ENCODE results near the gene KDM4C. TPM values are rescaled to one million over a fixed set of nuclear protein-coding genes. Genes with fewer than 3 reads are reported as not detected.

KDM4C gene
- total and polyA plus RNA-seq, 4 donors: 9.5 to 54.4 (median 28.3) TPM

- Histone ChIP-seq H3K36me3 (ENCODE audit: control insufficient read depth in 1 of 2, insufficient read depth in 2 of 2, low read length in 1 of 2) (peaks cover 1 to 3% of the 10 kb centered on the region in 2 donors), H3K27me3 (ENCODE audit: control insufficient read depth in 1 of 2, insufficient read depth in 2 of 2, low read length in 1 of 2) (no peaks in the 10 kb centered on the region), H3K4me3 (ENCODE audit: low read length in 2 of 2) (no peak overlapping the region), H3K9me3 (ENCODE audit: control insufficient read depth, low read length) (no peaks in the 10 kb centered on the region), H3K27ac (ENCODE audit: low read depth in 1 of 2, low read length in 2 of 2) (no peak overlapping the region), H3K4me1 (ENCODE audit: control insufficient read depth in 1 of 2, insufficient read depth in 2 of 2, low read length in 2 of 2) (peaks cover 0 to 3% of the 10 kb centered on the region in 2 donors)
- intact Hi-C loops (cut with DNase I): no loop called here
- ATAC-seq (ENCODE audit: low FRiP score): no peak
- no peak for DNase-seq
These were observed 298.5 kb downstream of the KDM4C start for GRCh38 chr9:7056254-7056653.

GRCh38 chr9:7058473-7058872 is 300.7 kb downstream of the KDM4C start:
- Histone ChIP-seq H3K27ac (ENCODE audit: low read depth in 1 of 2, low read length in 2 of 2) (no peak overlapping the region), H3K9me3 (ENCODE audit: control insufficient read depth, low read length) (no peaks in the 10 kb centered on the region), H3K4me1 (ENCODE audit: control insufficient read depth in 1 of 2, insufficient read depth in 2 of 2, low read length in 2 of 2) (peaks cover 0 to 3% of the 10 kb centered on the region in 2 donors), H3K27me3 (ENCODE audit: control insufficient read depth in 1 of 2, insufficient read depth in 2 of 2, low read length in 1 of 2) (no peaks in the 10 kb centered on the region), H3K36me3 (ENCODE audit: control insufficient read depth in 1 of 2, insufficient read depth in 2 of 2, low read length in 1 of 2) (peaks cover 0 to 6% of the 10 kb centered on the region in 2 donors), H3K4me3 (ENCODE audit: low read length in 2 of 2) (no peak overlapping the region)
- ATAC-seq (ENCODE audit: low FRiP score) (no peak), DNase-seq (no peak)
- WGBS, 2 donors: 67 to 70% methylated on average over 3 of the region's 3 CpGs
- intact Hi-C loops (cut with DNase I): no loop called here

- no peaks in the 10 kb centered on the region for H3K9me3 ChIP-seq (ENCODE audit: control insufficient read depth, low read length)
- no peak overlapping the region for H3K4me3 ChIP-seq (ENCODE audit: low read length in 2 of 2)
- H3K4me1 ChIP-seq (ENCODE audit: control insufficient read depth in 1 of 2, insufficient read depth in 2 of 2, low read length in 2 of 2): no peaks in the 10 kb centered on the region
- H3K36me3 ChIP-seq (ENCODE audit: control insufficient read depth in 1 of 2, insufficient read depth in 2 of 2, low read length in 1 of 2): peaks cover 0 to 2% of the 10 kb centered on the region in 2 donors
- H3K27me3 ChIP-seq (ENCODE audit: control insufficient read depth in 1 of 2, insufficient read depth in 2 of 2, low read length in 1 of 2): no peaks in the 10 kb centered on the region
- ATAC-seq (ENCODE audit: low FRiP score): no peak
- no peak for DNase-seq
- intact Hi-C loops (cut with DNase I): no loop called here
- H3K27ac ChIP-seq (ENCODE audit: low read depth in 1 of 2, low read length in 2 of 2): no peak overlapping the region
- WGBS, 2 donors: 73 to 85% methylated on average over 4 of the region's 4 CpGs
These were observed 309.4 kb downstream of the KDM4C start for GRCh38 chr9:7067169-7067568.

GRCh38 chr9:7071916-7072315 is 314.1 kb downstream of the KDM4C start:
- Histone ChIP-seq H3K36me3 (ENCODE audit: control insufficient read depth in 1 of 2, insufficient read depth in 2 of 2, low read length in 1 of 2) (peaks cover 2 to 5% of the 10 kb centered on the region in 2 donors), H3K27me3 (ENCODE audit: control insufficient read depth in 1 of 2, insufficient read depth in 2 of 2, low read length in 1 of 2) (no peaks in the 10 kb centered on the region), H3K4me3 (ENCODE audit: low read length in 2 of 2) (no peak overlapping the region), H3K4me1 (ENCODE audit: control insufficient read depth in 1 of 2, insufficient read depth in 2 of 2, low read length in 2 of 2) (peaks cover 0 to 1% of the 10 kb centered on the region in 2 donors), H3K27ac (ENCODE audit: low read depth in 1 of 2, low read length in 2 of 2) (no peak overlapping the region), H3K9me3 (ENCODE audit: control insufficient read depth, low read length) (no peaks in the 10 kb centered on the region)
- no peak for DNase-seq
- 75 to 82% methylated on average over 1 of the region's 1 CpG for WGBS, 2 donors
- ATAC-seq (ENCODE audit: low FRiP score): no peak
- intact Hi-C loops (cut with DNase I): no loop called here

- WGBS, 2 donors: 90 to 95% methylated on average over 2 of the region's 2 CpGs
- intact Hi-C loops (cut with DNase I): no loop called here
- Histone ChIP-seq H3K36me3 (ENCODE audit: control insufficient read depth in 1 of 2, insufficient read depth in 2 of 2, low read length in 1 of 2) (peaks cover 5% of the 10 kb centered on the region in 2 donors), H3K9me3 (ENCODE audit: control insufficient read depth, low read length) (no peaks in the 10 kb centered on the region), H3K4me3 (ENCODE audit: low read length in 2 of 2) (no peak overlapping the region), H3K4me1 (ENCODE audit: control insufficient read depth in 1 of 2, insufficient read depth in 2 of 2, low read length in 2 of 2) (peaks cover 0 to 1% of the 10 kb centered on the region in 2 donors), H3K27me3 (ENCODE audit: control insufficient read depth in 1 of 2, insufficient read depth in 2 of 2, low read length in 1 of 2) (no peaks in the 10 kb centered on the region), H3K27ac (ENCODE audit: low read depth in 1 of 2, low read length in 2 of 2) (no peak overlapping the region)
- DNase-seq (no peak), ATAC-seq (ENCODE audit: low FRiP score) (no peak)
These were observed 315.9 kb downstream of the KDM4C start for GRCh38 chr9:7073706-7074105.

- Histone ChIP-seq H3K27ac (ENCODE audit: low read depth in 1 of 2, low read length in 2 of 2) (no peak overlapping the region), H3K27me3 (ENCODE audit: control insufficient read depth in 1 of 2, insufficient read depth in 2 of 2, low read length in 1 of 2) (no peaks in the 10 kb centered on the region), H3K4me1 (ENCODE audit: control insufficient read depth in 1 of 2, insufficient read depth in 2 of 2, low read length in 2 of 2) (peaks cover 0 to 1% of the 10 kb centered on the region in 2 donors), H3K36me3 (ENCODE audit: control insufficient read depth in 1 of 2, insufficient read depth in 2 of 2, low read length in 1 of 2) (peaks cover 5 to 6% of the 10 kb centered on the region in 2 donors), H3K9me3 (ENCODE audit: control insufficient read depth, low read length) (no peaks in the 10 kb centered on the region), H3K4me3 (ENCODE audit: low read length in 2 of 2) (no peak overlapping the region)
- ATAC-seq (ENCODE audit: low FRiP score) (no peak), DNase-seq (no peak)
- intact Hi-C loops (cut with DNase I): no loop called here
- WGBS, 2 donors: 92% methylated on average over 7 of the region's 7 CpGs
These were observed 317.4 kb downstream of the KDM4C start for GRCh38 chr9:7075154-7075553.

- H3K27me3 ChIP-seq (ENCODE audit: control insufficient read depth in 1 of 2, insufficient read depth in 2 of 2, low read length in 1 of 2): no peaks in the 10 kb centered on the region
- ATAC-seq (ENCODE audit: low FRiP score) (no peak), DNase-seq (no peak)
- H3K27ac ChIP-seq (ENCODE audit: low read depth in 1 of 2, low read length in 2 of 2): no peak overlapping the region
- H3K4me1 ChIP-seq (ENCODE audit: control insufficient read depth in 1 of 2, insufficient read depth in 2 of 2, low read length in 2 of 2): peaks cover 0 to 1% of the 10 kb centered on the region in 2 donors
- H3K9me3 ChIP-seq (ENCODE audit: control insufficient read depth, low read length): no peaks in the 10 kb centered on the region
- no peak overlapping the region for H3K4me3 ChIP-seq (ENCODE audit: low read length in 2 of 2)
- intact Hi-C loops (cut with DNase I): no loop called here
- H3K36me3 ChIP-seq (ENCODE audit: control insufficient read depth in 1 of 2, insufficient read depth in 2 of 2, low read length in 1 of 2): peaks cover 5 to 6% of the 10 kb centered on the region in 2 donors
- WGBS, 2 donors: 93 to 95% methylated on average over 3 of the region's 3 CpGs
These were observed 321.3 kb downstream of the KDM4C start for GRCh38 chr9:7079051-7079450.

GRCh38 chr9:7081065-7081600 is 323.4 kb downstream of the KDM4C start:
- 57 to 62% methylated on average over 5 of the region's 5 CpGs for WGBS, 2 donors
- peaks cover 5 to 6% of the 10 kb centered on the region in 2 donors for H3K36me3 ChIP-seq (ENCODE audit: control insufficient read depth in 1 of 2, insufficient read depth in 2 of 2, low read length in 1 of 2)
- no peaks in the 10 kb centered on the region for H3K27me3 ChIP-seq (ENCODE audit: control insufficient read depth in 1 of 2, insufficient read depth in 2 of 2, low read length in 1 of 2)
- ATAC-seq (ENCODE audit: low FRiP score) (no peak), DNase-seq (no peak)
- no peak overlapping the region for H3K27ac ChIP-seq (ENCODE audit: low read depth in 1 of 2, low read length in 2 of 2)
- intact Hi-C loops (cut with DNase I): no loop called here
- peaks cover 0 to 1% of the 10 kb centered on the region in 2 donors for H3K4me1 ChIP-seq (ENCODE audit: control insufficient read depth in 1 of 2, insufficient read depth in 2 of 2, low read length in 2 of 2)
- no peak overlapping the region for H3K4me3 ChIP-seq (ENCODE audit: low read length in 2 of 2)
- H3K9me3 ChIP-seq (ENCODE audit: control insufficient read depth, low read length): no peaks in the 10 kb centered on the region

- intact Hi-C loops (cut with DNase I): no loop called here
These were observed 325.4 kb downstream of the KDM4C start for GRCh38 chr9:7083192-7083591.

More at GRCh38 chr9:7083192-7083591, 325.4 kb downstream of the KDM4C start:
- Histone ChIP-seq H3K27me3 (ENCODE audit: control insufficient read depth in 1 of 2, insufficient read depth in 2 of 2, low read length in 1 of 2) (no peaks in the 10 kb centered on the region), H3K4me3 (ENCODE audit: low read length in 2 of 2) (no peak overlapping the region), H3K27ac (ENCODE audit: low read depth in 1 of 2, low read length in 2 of 2) (no peak overlapping the region), H3K9me3 (ENCODE audit: control insufficient read depth, low read length) (no peaks in the 10 kb centered on the region), H3K4me1 (ENCODE audit: control insufficient read depth in 1 of 2, insufficient read depth in 2 of 2, low read length in 2 of 2) (no peaks in the 10 kb centered on the region), H3K36me3 (ENCODE audit: control insufficient read depth in 1 of 2, insufficient read depth in 2 of 2, low read length in 1 of 2) (peaks cover 0 to 1% of the 10 kb centered on the region in 2 donors)
- ATAC-seq (ENCODE audit: low FRiP score) (no peak), DNase-seq (no peak)
- 97 to 99% methylated on average over 1 of the region's 1 CpG for WGBS, 2 donors
